Stomach (tissue), 9 donors: Measurements from ENCODE around the gene TMEM129. TPM values are rescaled to one million over a fixed set of nuclear protein-coding genes. Genes with fewer than 3 reads are reported as not detected.
A peak's percentile ranks its signal among the peaks of the same experiment; 100 is the strongest.

Experiments used
- DNase-seq, 2 donors: peaks; one replicate each; pipeline versions ENCODE4 v3.0.0 to v3.0.0-alpha.2; 2013 to 2019
- H3K27ac ChIP-seq, 5 donors: fragments of 200-600 bp in 4 of 5; sonication (generic) in 4 of 5; one replicate each; pipeline ENCODE4 v1.5.1; 2013 to 2019; ENCODE audit warnings: mild to moderate bottlenecking in 1 of 5, moderate library complexity in 1 of 5
- H3K27me3 ChIP-seq, 3 donors: fragments of 200-600 bp; sonication (generic); one replicate each; pipeline ENCODE4 v1.5.1; 2017 to 2019; ENCODE audit warnings: mixed run types in 1 of 3
- H3K36me3 ChIP-seq, 4 donors: fragments of 200-600 bp; sonication (generic); 1 replicate in 3 of 4; 2 replicates in 1 of 4; pipeline ENCODE4 v1.5.1; 2016 to 2019
- H3K4me1 ChIP-seq, 4 donors: fragments of 200-600 bp; sonication (generic); one replicate each; pipeline ENCODE4 v1.5.1; 2016 to 2019
- H3K4me3 ChIP-seq, 4 donors: fragments of 200-600 bp; sonication (generic) in 3 of 4; one replicate each; pipeline ENCODE4 v1.5.1; 2016 to 2019; ENCODE audit warnings: mild to moderate bottlenecking in 1 of 4
- H3K9me3 ChIP-seq, 4 donors: fragments of 200-600 bp; sonication (generic); one replicate each; pipeline ENCODE4 v1.5.1; 2016 to 2019
- EP300 ChIP-seq: sonication (generic); formaldehyde crosslinking; IDR thresholded peaks from one replicate; pipeline ENCODE4 v1.6.1; 2017; ENCODE audit warnings: antibody characterized with exemption
- POLR2A ChIP-seq, 4 donors: fragments of 450-650 bp; IDR thresholded peaks; one replicate each; pipeline ENCODE4 v1.6.1; 2016; ENCODE audit warnings: antibody characterized with exemption in 4 of 4, control low read depth in 2 of 4, mild to moderate bottlenecking in 1 of 4, moderate library complexity in 1 of 4
- POLR2AphosphoS5 ChIP-seq, 3 donors: sonication (generic); formaldehyde crosslinking; IDR thresholded peaks; one replicate each; pipeline ENCODE4 v1.6.1; 2016; ENCODE audit warnings: antibody characterized with exemption in 3 of 3
- WGBS, 5 donors: extraction: QIAGEN DNeasy Blood & Tissue Kit in 3 of 5; methylation state at CpG; one replicate each; pipeline versions ENCODE4 v1.1.5 to v1.1.7; 2013 to 2018; 5-methylcytosine and 5-hydroxymethylcytosine counted together
- intact Hi-C: fragments of 100-400 bp; cut with DNase I; formaldehyde crosslinking; loops from one replicate; pipeline ENCODE4 v1.15.1; 2023; ENCODE audit warnings: low total_unique reads
- polyA plus RNA-seq, 3 donors: library from polyadenylated mRNA; stranded (reverse); fragments of 200-250 nt; gene quantifications; one replicate each; pipeline ENCODE4 v1.2.3, GENCODE V29; 2013
- total RNA-seq, 5 donors: library from RNA; depleted of rRNA; stranded (reverse); fragments of >200 nt; gene quantifications; one replicate each; pipeline versions ENCODE4 v1.1.0 to v1.2.3, GENCODE V29; 2014 to 2016
- TF ChIP-seq, protein P1 (sequence below), 7 experiments: fragments of 450-650 bp in 4 of 7; fragments of 200-600 bp in 3 of 7; sonication (generic) in 3 of 7; IDR thresholded peaks; one replicate each; pipeline ENCODE4 v1.5.1; 2016 to 2019; ENCODE audit warnings: antibody characterized with exemption in 7 of 7, control low read depth in 2 of 7, mild to moderate bottlenecking in 1 of 7
- donor health status: healthy with polysubstance abuse.
- donor health status: Bipolar disorder and iron deficiency.
- donor health status: healthy.

The TMEM129 gene
- total and polyA plus RNA-seq, 8 donors = 9.9 to 171 (median 24.8) TPM

DNA sequence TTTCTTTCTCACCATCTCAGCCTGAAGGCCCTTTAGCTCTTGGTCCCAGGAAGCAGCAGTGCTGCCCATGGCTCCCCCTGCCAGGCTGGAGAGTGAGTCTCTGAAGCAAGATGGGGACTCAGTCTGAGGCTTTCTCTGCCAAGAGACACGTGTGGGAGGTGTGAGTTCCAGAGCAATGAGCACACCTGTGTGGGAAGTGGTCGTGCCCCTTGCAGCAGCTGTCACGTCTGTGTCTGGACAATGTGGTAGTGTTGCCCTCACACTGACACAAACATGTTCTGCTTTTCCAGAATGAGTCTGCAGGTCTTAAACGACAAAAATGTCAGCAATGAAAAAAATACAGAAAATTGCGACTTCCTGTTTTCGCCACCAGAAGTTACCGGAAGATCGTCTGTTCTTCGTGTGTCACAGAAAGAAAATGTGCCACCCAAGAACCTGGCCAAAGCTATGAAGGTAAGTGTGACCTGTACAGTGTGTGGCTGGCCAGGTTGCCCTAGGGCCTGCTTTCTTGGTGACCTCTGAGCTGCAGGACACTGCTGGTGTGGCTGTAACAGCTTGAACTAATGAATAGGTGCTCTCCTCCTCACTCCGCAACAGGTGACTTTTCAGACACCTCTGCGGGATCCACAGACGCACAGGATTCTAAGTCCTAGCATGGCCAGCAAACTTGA, 2.1 kb upstream of the TMEM129 start:
- TF ChIP-seq POLR2AphosphoS5 (IDR thresholded peaks at IDR 0.05) (peak in 1 of 3 donors; percentile 12), POLR2A (IDR thresholded peaks at IDR 0.05) (no peak)
- no peaks in the 10 kb centered on the region for H3K27me3 ChIP-seq
- H3K9me3 ChIP-seq = no peaks in the 10 kb centered on the region
- H3K27ac ChIP-seq = peak overlapping the region; percentile 39 to 97 (median 77)
- WGBS, 5 donors = 70 to 84% (median 76%) methylated on average over 12 of the region's 12 CpGs
- intact Hi-C loops = no loop called here
- peak overlapping the region in 2 of 4 donors; percentile 9 to 23 for H3K4me3 ChIP-seq
- H3K36me3 ChIP-seq = peaks cover 0 to 26% (median 13%) of the 10 kb centered on the region in 4 donors
- DNase-seq = peak in 1 of 2 donors; percentile 48
- peaks cover 54 to 72% (median 64%) of the 10 kb centered on the region in 4 donors for H3K4me1 ChIP-seq

DNA sequence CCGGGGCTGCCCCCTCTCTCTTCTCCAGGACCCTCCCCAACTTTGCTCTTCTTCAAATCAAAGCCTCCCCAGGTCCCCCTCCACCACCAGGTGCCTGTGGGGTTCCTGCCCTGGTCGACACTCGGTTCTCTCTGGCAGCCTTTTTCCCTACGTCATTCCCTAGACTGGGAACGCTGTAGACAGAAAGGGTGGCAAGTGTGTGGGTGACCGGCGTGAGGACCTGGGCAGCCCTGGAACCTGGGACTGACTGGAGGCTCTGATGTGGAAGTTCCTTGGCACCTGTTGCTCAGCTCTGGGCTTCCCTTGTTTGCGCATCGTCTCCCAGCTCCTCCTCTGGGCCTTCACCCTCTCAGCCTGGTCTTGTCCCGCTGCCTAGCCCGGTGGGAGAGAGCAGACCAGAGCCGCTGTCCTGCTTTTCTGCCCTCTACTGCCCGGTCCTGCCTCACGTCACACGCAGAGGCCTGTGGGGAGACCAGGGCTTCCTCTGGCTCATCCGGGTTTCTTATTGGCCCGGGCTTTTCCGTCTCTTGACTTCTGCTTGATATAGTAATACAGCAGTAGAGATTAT, 1.5 kb upstream of the TMEM129 start:
- peaks cover 52 to 72% (median 64%) of the 10 kb centered on the region in 4 donors for H3K4me1 ChIP-seq

DNA sequence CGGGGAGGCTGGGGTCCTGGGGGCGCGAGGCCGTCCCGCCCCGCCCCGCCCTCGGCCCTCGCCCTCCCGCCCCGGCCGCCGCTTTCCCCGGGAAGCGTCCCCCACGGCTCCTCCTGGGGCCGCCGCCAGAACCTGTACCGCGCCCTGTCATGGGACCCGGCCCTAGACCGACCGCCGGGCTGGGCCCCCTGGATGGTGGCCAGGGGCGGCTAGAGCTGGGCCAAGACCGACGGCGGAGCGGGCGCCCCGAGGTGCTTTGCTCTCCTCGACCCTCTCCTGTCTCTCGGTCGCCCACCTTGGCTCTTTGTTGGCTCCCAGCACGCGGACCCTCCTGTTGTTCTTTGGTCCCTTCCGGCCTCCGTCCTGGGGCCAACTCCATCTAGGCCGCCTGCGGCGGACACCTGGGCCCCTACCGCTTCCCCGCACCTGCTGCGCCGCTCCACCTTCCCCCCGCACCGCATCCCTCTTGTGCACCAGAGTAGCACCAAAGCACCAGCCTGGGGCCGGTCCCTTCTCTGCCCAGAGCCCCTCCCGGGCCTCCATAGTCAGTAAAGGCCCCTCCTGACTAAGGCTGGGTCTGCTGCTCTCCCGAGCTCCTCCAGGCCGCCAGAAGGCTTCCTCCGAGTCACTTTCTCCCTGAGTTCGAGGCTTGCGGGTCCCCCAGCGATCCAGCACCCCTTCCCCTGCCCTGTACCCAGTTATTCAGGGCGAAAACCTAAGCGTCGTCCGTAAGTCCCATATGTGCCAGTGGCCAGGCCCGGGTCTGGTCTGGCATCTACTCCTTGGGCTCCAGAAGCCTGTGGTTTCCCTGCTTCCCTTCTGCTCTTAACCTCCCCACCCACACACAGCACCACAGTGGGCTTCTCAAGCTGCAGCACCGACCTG, 785 bp upstream of the TMEM129 start:
- Histone ChIP-seq H3K27ac (peak overlapping the region in 4 of 5 donors; percentile 95 to 97 (median 96)), H3K4me3 (peak overlapping the region; percentile 70 to 89 (median 83)), H3K27me3 (no peaks in the 10 kb centered on the region), H3K9me3 (no peaks in the 10 kb centered on the region), H3K36me3 (peaks cover 0 to 32% (median 21%) of the 10 kb centered on the region in 4 donors), H3K4me1 (peaks cover 49 to 72% (median 64%) of the 10 kb centered on the region in 4 donors)
- TF ChIP-seq, protein P1, sequence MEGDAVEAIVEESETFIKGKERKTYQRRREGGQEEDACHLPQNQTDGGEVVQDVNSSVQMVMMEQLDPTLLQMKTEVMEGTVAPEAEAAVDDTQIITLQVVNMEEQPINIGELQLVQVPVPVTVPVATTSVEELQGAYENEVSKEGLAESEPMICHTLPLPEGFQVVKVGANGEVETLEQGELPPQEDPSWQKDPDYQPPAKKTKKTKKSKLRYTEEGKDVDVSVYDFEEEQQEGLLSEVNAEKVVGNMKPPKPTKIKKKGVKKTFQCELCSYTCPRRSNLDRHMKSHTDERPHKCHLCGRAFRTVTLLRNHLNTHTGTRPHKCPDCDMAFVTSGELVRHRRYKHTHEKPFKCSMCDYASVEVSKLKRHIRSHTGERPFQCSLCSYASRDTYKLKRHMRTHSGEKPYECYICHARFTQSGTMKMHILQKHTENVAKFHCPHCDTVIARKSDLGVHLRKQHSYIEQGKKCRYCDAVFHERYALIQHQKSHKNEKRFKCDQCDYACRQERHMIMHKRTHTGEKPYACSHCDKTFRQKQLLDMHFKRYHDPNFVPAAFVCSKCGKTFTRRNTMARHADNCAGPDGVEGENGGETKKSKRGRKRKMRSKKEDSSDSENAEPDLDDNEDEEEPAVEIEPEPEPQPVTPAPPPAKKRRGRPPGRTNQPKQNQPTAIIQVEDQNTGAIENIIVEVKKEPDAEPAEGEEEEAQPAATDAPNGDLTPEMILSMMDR (IDR thresholded peaks at IDR 0.05) = no peak
- TF ChIP-seq EP300 (no peak), POLR2AphosphoS5 (IDR thresholded peaks at IDR 0.05) (no peak), POLR2A (IDR thresholded peaks at IDR 0.05) (no peak)
- intact Hi-C loops = no loop called here
- no peak for DNase-seq
- WGBS, 5 donors = 4 to 6% (median 5%) methylated on average over 31 to 60 of the region's 61 CpGs

More for the DNA sequence above, 1.5 kb upstream of the TMEM129 start:
- Histone ChIP-seq H3K4me3 (peak overlapping the region in 3 of 4 donors; percentile 79 to 89 (median 87)), H3K27me3 (no peaks in the 10 kb centered on the region), H3K27ac (peak overlapping the region; percentile 8 to 97 (median 77)), H3K36me3 (peaks cover 0 to 26% (median 14%) of the 10 kb centered on the region in 4 donors), H3K9me3 (no peaks in the 10 kb centered on the region)
- intact Hi-C loops = no loop called here
- 37 to 46% (median 42%) methylated on average over 18 of the region's 18 CpGs for WGBS, 5 donors
- no peak for DNase-seq
- TF ChIP-seq POLR2A (IDR thresholded peaks at IDR 0.05) (no peak), EP300 (no peak), POLR2AphosphoS5 (IDR thresholded peaks at IDR 0.05) (no peak)
- TF ChIP-seq, protein P1 (IDR thresholded peaks at IDR 0.05) = no peak

DNA sequence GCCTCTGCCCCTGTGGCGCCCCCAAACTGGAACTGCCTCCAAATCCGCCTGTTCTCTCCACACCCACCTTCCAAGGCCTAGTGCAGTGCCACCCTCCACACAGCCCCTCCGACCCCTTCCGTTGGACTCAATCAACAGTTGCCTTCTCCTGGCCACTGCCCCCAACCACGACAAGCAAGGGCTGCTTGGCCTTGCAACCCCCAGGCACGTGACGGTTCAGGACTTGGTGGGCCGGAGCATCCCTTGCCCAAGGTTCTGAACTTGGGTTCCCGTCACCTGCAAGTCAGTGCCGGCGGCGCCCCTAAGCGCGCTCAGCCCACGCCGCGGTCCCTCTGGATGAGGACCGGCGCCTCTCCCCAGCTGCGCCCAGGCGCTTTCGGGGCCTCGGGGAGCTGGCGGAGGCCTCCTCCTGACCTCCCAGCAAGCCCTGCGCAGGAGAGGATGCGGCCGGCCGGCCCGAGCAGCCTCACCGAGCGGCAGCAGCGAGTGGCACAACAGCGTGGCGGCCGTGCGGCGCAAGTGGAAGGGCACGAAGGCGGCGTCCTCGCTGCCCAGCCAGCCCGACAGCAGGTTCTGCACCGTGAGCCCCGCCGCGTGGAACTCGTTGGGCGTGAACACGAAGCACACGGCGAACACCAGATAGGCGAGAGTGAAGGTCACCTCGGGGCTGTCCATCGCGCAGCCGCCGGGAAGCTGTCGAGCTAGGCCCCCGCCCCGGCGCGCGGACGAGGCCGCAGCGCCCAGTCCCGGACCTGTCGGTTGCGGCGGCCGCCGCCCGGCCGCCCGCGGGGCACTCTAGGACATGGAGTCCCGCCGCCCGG, 750 bp downstream of the TMEM129 start:
- H3K27ac ChIP-seq = peak overlapping the region; percentile 93 to 97 (median 96)

More for the DNA sequence above, 750 bp downstream of the TMEM129 start:
- H3K9me3 ChIP-seq = no peaks in the 10 kb centered on the region
- WGBS, 5 donors = 1 to 3% (median 1%) methylated on average over 25 to 79 of the region's 79 CpGs
- intact Hi-C loops = no loop called here
- H3K4me1 ChIP-seq = peaks cover 47 to 73% (median 65%) of the 10 kb centered on the region in 4 donors
- TF ChIP-seq, protein P1 (IDR thresholded peaks at IDR 0.05) = no peak
- peak in 2 of 3 donors; percentile 53 to 55 for TF ChIP-seq POLR2AphosphoS5 (IDR thresholded peaks at IDR 0.05)
- H3K27me3 ChIP-seq = no peaks in the 10 kb centered on the region
- DNase-seq = peak; percentile 58 to 76
- H3K36me3 ChIP-seq = peaks cover 0 to 36% (median 30%) of the 10 kb centered on the region in 4 donors
- peak overlapping the region; percentile 70 to 89 (median 83) for H3K4me3 ChIP-seq
